Umbilical cord (tissue), 2 donors: ENCODE measurements around the gene ELP5. TPM values are rescaled to one million over a fixed set of nuclear protein-coding genes. Genes with fewer than 3 reads are reported as not detected.

Source experiments
- DNase-seq: peaks from one replicate; pipeline ENCODE4 v3.0.0-alpha.2; 2015; ENCODE audit warnings: low spot score
- total RNA-seq: library from RNA; depleted of rRNA; stranded (reverse); fragments of >200 nt; gene quantifications from one replicate; pipeline ENCODE4 v1.2.3, GENCODE V29; 2014; ENCODE audit warnings: low replicate concordance; ENCODE audit not compliant: insufficient read depth

The ELP5 gene, protein sequence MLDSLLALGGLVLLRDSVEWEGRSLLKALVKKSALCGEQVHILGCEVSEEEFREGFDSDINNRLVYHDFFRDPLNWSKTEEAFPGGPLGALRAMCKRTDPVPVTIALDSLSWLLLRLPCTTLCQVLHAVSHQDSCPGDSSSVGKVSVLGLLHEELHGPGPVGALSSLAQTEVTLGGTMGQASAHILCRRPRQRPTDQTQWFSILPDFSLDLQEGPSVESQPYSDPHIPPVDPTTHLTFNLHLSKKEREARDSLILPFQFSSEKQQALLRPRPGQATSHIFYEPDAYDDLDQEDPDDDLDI
- 13.7 TPM for total RNA-seq

GRCh38 chr17:7252176-7253043, at the start of gene ELP5:
TSS of gene ELP5 (plus strand) at chr17:7252215. CDS start at chr17:7252551, 336 bp downstream.
- peak; percentile 97 for DNase-seq

DNA sequence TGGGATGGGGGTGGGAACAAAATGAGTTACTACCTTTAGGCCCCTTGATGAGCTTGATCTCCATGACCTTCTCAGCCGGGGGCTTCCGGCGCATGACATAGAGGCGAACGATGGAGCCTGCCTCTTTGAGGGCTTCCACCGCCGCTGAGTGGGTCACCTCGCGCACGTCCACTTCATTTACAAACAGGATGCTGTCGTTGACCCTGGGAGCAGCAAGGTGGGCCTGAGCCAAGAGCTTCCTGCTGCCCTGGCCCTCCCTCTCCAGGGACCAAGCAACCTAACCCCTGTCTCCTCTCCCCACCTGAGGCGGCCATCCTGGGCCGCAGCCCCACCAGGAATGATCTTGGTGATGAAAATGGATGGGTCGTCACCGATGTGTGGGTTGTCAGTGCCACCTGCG, 48.6 kb upstream of the ELP5 start:
- DNase-seq: no peak

GRCh38 chr17:7204336-7204735, 47.7 kb upstream of the ELP5 start:
- DNase-seq: no peak

DNA sequence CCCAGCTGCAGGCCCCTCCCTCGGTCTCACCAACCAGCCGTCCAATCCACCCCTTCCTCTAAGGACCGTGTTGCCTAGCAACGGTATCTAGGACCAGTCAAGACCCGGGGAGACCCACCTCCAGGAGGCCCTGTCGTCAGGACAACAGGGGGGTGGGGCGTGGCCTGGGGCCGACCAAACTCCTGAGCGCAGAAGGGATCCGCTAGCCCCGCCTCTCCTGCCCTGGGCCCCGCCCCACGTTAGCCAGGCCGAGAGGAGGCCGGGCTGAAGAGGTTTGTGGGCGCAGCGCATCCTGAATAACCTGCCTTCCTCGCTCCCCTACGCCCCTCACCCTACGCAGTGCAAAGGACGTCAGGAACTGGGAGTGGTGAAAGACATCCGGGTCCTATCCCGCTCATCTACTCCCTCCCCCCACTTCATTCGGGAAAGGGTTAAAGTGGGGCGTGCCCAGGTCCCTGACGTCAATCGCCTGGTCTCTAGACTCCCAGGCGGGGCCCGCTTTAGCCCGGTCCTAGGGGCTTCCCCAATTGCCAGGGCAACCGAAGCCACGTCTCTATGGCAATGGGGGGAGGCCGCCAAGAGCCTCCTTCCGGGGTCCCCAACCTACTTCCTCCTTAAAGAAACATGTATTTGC, 47.1 kb upstream of the ELP5 start:
- DNase-seq: peak; percentile 93

DNA sequence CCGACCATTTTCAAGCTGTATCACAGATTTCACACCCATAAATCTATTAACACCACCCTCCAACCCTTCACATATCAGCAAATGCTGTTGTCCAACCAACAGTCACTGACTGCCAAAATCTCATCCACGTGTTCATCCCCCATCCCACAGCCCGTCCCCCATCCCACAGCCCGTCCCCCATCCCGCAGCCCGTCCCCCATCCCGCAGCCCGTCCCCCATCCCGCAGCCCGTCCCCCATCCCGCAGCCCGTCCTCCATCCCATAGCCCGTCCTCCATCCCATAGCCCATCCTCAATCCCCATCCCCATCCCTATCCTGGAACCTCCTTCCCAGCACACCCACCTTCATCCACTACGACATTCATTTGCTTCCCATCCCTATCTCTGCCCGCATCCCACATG, 46.5 kb upstream of the ELP5 start:
- no peak for DNase-seq

- DNase-seq: no peak
Observed at GRCh38 chr17:7207120-7208001, 44.7 kb upstream of the ELP5 start.

DNA sequence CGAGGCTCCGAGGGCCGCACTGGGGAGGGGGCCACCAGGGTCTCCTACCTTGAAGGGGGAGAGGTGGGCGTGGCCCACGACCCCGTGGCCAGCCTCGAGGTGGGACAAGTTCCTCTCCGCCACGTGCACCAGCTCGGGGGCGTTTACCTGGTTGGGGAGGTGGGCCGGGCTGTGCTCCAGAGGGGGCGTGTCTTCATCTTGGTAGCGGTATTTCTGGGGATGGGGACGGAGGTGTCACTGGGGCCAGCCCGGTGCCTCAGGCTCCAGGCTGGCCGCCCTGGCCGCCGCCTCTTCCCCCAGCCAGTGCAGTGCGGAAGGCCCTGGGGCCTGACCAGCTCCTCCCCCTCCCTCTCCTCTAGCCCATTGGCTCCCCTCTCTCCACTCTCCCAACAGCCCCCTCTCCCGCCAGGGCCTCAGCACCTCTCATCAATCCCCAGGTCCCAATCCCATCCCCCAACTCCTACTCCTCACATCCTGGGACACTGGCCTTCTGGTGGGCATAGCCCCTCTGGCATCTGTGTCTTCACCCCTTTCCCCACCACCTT, 43.9 kb upstream of the ELP5 start:
- DNase-seq: no peak

- DNase-seq: no peak
Observed at GRCh38 chr17:7208754-7209460, 43.1 kb upstream of the ELP5 start.

DNA sequence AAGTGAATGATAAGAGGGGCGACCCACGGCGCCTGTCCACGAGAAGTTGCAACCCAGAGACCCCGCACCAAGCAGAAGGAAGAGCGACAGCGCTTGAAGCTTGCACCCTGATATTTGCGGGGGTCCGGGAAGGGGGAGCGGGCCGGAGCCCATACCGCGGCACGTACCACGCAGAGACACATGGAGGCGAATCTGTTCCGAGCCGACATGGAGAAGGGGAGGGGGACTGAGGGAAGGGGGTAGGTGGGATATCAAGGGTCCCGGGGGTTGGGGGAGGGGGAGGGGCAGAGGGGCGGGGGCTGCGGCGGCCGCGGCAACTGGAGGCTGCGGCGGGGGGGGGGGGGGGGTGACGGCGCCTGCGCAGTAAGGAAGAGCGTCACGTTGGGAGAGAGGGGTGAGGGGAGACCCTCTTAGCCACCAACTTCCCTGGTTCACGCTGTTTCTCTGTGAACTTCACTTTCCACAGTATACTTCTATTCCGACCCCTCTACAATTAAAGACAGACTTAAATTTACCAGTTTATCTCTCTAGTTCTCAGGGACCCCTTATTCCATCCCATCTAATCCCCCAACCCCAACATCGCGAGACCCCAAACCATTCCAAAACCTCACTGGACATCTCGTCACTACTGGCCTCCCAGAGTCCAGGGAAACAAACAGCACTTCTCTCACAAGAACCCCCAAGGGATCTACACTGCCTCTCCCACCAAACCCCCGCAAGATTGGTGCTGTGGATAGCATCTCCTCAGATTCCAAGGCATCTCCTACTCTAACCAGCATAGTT, 40.3 kb upstream of the ELP5 start:
- DNase-seq: no peak

DNA sequence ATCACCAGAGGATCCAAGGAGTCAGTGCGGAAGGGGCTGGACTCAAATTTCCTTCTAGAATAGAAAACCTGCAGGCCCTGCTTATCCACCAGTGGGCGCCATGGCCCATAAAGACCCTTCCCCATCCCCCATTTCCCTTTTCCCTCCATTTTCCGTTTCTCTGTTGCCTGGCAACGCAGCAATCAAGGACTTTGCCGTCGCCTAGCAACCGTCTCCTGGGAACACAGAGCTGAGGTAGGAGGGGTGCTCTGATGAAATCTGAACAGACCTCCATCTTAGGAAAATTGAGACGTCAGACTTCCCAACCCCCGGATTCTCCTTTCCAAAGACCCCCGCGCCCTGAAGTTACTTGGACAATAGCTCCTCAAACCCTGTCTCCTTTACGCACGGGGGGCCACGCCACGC, 38.1 kb upstream of the ELP5 start:
- DNase-seq: peak; percentile 90

DNA sequence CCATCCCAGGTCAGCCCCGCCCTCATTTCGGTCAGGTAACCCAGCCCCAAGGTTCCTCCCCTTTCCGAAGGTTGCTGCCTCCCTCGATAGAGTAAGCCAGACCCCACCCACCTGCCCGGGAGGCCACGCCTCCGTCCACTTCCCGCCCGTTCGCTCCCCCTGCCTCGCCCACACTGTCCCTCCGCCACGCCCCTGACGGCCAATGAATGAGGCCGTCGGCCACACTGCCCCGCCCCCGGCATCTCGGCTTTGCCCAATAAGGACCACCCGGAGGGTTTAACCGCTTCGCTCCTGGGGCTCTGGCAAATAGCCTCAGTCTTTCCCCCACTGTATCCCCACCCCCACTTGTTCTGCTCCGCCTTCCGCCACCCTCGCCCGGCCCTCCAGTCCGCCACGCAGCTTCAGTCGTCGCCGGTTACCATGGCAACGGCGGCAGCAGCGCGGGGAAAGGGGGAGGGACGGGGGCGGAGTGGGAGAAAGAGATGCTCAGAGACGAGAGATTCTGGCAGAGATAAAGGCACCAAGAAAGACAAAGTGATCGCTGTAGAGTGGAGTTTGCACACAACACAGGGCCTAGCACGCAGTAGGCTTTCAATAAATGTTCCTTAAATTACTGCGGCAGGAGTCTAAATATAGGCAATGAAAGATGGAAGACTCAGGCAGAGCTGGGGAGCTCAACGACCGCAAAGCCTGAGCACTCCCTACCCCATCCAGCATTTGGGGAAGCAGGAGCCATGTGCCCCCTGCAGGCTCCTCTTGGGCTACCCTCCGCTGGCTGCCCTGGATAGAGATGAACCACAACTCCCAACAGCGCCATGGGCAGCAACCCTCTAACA, 37.5 kb upstream of the ELP5 start:
- peak; percentile 99 for DNase-seq

DNA sequence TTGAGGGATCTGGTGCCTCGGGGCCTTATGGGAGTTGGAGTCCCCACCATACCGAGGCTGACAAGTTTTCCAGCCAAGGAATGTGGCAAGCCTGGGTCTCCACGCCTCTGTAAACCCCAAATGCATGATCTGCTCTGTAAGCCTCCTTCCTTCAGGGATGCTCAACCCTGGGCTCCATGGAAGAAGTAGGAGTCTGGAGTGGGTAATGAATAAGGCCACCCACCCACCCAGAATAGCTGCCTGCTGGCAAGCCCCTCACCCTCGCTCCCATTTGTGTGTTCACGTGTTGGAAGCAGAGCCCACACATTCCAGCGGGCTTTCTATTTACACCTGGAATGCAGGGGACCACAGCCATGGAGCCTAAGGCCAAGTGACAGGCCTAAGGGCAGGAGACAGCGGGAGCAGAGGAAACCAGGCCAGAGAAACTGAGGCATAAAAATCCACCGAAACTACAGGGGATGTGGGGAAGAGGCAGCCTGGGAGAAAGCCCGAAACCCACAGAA, 36.8 kb upstream of the ELP5 start:
- no peak for DNase-seq

DNA sequence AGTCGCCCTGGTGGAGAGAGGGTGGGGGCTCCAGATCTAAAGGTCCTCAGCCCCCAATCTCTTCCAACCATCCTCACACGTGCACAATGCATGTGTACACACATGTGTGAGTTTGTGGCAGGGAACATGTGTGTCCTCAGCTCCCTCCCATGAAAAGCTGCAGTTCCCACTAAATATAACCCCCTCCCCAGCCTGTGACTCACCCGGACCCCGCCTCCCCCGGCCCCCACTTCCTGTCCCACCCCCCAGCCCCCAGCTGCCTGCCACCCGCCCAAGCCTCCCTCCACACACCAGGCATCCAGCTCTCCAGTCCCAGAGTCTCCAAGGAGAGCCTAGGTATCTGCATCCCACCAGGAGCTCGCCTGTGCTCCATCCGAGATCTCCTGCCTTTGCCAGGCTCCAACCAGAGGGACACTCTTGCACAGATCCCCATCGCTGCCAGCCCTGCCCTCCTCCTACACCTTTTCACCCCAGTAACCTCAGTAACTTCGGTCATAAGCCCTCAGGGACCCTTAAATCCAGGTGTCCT, 36.3 kb upstream of the ELP5 start:
- DNase-seq: no peak

DNA sequence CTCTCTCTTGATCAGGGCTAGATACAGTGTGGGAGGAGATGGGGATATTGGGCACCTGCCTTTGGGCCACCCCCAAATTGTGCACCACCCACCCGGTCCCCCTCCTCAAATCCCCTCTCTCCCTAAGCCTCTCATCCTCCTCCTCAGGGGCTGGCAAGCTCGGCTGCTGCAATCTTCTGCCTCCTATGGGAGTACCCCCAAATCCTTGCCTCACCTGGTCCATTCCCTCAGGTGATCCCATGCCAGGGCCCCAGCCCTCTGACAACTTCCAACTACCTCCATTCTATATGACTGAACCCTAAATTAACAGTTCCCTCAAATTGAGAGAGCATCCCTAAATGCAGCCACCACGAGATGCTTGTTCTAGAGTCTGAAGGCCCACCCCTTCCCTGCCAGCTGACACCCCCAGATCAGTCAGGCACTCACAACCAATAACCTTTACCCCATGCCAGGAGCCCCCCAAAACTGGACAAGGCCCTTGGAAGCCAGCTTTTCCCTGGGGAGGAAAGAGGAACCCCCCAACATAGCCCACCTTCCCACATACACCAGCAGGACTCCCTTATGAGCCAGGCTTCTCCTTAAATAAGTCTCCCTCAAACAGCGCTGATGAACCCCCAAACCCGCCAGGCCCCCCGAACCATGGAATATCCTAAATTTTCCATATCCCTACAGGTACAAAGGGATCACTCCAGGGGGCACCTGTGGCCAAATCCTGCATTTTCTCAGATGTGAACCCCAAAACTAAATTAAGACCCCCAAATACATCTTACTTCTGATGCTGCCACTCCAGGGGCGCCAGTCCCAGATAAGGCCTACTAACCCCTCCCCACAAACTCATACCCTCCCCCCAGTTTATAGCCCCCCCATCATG, 35.5 kb upstream of the ELP5 start:
- no peak for DNase-seq

DNA sequence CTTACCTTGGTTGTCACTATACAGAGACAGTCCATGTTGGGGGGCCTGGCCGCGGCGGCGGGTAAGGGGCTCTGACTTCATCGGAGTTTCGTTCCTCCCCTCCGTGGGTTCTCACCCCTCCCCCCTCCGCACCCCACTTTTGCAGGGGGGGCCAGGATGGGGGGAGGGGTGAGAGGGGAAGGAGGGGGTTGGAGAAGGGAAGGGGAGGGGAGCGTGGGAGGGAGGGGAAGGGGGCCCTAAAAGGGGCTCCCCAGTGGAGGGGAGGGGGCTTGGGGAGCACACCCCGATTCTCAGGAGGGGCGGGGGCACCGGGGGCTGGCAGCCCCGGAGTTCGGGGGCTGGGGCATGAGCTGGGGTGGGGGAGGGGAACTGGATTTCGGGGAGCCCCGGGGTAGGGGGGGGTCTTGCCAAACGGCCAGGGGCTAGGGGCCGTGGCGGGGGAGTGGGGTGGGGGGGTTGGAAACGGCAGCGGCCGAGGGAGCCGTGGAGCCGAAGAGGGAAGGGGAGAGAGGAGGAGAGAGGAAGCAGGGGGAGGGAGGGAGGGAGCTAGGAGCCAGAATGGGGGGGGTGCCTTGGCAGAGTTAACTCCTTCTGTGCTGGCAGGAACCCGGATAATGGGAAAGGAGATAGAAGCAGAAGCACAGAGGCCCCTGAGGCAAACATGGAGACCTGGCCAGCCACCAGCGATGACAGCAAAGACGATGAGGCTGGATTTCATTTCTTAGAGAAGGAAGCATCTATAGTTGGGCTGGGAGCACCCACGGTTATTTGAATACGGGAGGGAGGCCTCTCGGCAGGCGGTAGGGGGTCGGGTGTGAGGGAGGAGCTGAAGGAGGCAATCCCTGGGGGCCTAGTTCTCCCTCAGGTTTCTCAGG, 34.7 kb upstream of the ELP5 start:
- peak; percentile 82 for DNase-seq

DNA sequence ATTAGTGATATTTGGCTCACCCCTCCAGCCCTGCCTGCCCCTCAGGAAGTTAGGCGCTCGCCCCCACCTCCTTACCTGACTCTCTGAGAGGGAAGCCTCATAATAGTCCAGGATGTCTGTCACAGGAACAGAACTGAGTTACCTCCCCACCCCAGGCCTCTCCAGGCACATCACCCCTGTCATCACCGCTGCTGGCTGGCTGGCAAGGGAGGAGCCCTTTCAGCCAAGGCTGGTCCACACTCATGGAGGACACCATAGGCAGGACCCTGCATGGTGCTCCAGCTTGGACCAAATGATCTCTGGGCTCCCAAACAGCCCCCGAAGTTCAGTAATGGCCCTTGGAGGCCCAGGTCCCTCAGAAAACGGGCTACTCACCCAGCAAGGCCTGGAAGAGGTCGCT, 33.8 kb upstream of the ELP5 start:
- DNase-seq: no peak
